Fibroblast of mammary gland (primary cell): Measurements from ENCODE around the gene KIZ.

Experiments
- DNase-seq: peaks from one replicate; pipeline ENCODE4 v3.0.0-alpha.2; 2010; ENCODE audit warnings: low read depth
- H3K4me3 ChIP-seq: 2 replicates; pipeline ENCODE4 v1.5.1; 2011; ENCODE audit warnings: low read depth, mild to moderate bottlenecking, low read length, moderate library complexity; ENCODE audit not compliant: control insufficient read depth
- CTCF ChIP-seq: conservative IDR thresholded peaks from 2 replicates; pipeline ENCODE4 v1.5.1; 2011; ENCODE audit warnings: low read depth, low read length, inconsistent platforms; ENCODE audit not compliant: control insufficient read depth, insufficient read depth

Gene KIZ

DNA sequence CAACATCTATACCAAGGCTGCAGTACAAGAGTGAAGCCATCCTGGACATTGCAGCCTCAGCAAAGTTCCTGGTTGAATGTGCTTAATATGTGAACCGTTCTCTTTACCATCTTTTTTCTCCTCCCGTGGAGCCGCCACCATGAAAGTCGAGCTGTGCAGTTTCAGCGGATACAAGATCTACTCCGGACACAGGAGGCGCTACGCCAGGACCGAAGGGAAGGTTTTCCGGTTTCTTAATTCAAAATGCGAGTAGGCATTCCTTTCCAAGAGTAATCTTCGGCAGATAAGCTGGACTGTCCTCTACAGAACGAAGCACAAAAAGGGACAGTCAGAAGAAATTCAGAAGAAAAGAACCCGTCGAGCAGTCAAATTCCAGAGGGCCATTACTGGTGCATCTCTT is 11.3 kb upstream of the KIZ start:
- no peak for TF ChIP-seq CTCF

GRCh38 chr20:21117521-21117920 is 8.4 kb upstream of the KIZ start:
- no peak for TF ChIP-seq CTCF
- no peak for DNase-seq
- no peak overlapping the region for H3K4me3 ChIP-seq

More for the DNA sequence above, 11.3 kb upstream of the KIZ start:
- no peak overlapping the region for H3K4me3 ChIP-seq
- no peak for DNase-seq

- no peak overlapping the region for H3K4me3 ChIP-seq
- no peak for DNase-seq
- TF ChIP-seq CTCF, result no peak
These were observed 7.7 kb upstream of the KIZ start for GRCh38 chr20:21118138-21118537.

DNA sequence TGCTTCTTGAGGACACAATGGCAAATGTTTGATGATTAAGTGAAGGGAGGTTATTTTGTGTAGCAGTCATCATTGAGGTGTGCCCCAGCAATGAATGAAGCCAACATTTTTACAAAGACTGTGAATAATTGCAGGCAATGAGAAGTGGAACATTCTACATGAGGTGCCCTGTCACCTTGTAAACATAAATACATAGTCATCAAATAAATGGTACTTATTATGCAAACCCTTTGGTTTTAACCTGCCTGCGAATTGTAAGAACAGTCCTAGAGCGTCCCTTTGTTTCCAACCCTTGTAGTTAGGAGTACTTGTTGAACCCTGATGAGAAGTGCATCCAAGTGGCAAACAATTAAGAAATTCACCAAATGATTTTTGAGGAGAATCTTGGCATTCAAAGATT is 7.1 kb upstream of the KIZ start:
- no peak for TF ChIP-seq CTCF
- no peak overlapping the region for H3K4me3 ChIP-seq
- DNase-seq, result no peak

DNA sequence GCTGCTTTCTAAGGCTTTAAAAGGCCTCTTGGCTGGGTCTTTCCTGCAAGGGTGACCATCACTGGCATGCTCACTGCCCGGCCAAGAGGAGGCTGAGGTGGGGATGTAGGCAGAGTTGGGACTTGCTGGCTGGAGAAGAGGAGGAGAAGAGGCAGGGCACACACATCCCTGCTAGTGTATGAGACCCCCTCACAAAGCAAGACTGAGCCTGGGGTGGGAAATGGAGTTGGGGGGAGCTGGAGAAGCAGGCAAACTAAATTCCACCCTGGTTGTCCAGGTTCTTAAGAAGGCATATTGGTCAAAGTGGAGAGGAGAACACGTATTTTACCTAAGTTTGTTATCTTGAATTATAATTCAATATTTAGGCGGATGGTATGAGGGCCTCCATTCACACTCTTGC is 1.7 kb upstream of the KIZ start:
- no peak for TF ChIP-seq CTCF
- no peak for DNase-seq
- H3K4me3 ChIP-seq, result no peak overlapping the region

GRCh38 chr20:21125072-21125848 is 622 bp upstream of the KIZ start:
- DNase-seq, result peak; percentile 48
- peak overlapping the region; percentile 63 for H3K4me3 ChIP-seq
- TF ChIP-seq CTCF, result peak; percentile 12

- TF ChIP-seq CTCF, result no peak
- peak overlapping the region; percentile 82 for H3K4me3 ChIP-seq
- DNase-seq, result peak; percentile 35
These were observed 644 bp downstream of the KIZ start for GRCh38 chr20:21126581-21126870.
